ENCODE measurements around the gene TLX2. TPM values are rescaled to one million over a fixed set of nuclear protein-coding genes. Genes with fewer than 3 reads are reported as not detected.
A peak's percentile ranks its signal among the peaks of the same experiment; 100 is the strongest.

Gene TLX2
- total and polyA plus RNA-seq, 2 experiments from 2014 or later: 0.16 to 0.21 TPM

DNA sequence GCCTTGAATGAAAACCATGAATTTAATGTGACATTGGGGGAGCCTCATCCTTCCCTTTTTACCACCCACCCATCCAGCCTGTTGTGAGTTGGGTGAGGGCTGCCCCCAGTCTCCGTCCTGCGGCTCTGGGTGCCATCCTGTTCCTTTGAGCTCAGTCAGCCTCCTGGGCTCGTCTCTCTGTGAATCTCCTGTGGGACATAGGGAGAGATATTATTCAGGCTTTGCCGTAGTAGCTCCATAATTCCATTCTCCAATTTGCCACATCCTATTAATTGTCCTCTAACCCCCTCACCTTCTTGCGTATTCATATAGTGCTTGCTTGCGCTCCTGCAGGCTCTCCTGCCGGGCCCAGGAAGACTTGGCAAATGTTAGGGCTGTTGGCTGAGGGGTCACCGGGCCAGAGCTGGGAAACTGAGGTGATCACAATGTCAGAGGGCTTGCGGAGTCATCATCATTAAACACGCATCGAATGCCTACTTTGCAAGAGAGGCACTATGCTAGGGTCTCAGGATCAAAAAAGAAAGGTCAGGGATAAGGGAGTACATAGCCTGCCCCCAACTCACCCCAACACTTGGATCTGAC, 12.5 kb downstream of the TLX2 start:
- DNase-seq (ENCODE audit: low spot score): no peak
- no peak for ATAC-seq

DNA sequence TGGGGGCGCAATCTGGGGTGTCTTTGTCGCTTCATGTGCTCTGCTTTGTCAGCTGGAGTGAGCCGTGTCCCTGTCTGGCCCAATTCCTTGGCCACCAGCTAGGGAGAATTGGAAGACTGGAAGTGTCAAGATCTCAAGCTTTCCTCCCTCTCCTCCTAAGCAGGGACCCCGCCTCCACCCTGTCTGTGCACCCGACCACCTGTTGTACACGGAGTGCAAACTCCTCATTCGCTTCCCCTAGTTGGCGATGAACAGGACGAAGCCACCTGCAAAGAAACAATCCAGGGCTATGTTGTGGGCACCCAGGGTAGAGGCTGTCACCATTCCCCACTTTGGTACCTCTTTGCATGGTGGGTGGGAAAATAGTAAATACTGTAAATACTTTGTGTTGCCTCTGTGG, 13.5 kb downstream of the TLX2 start:
- no peak for DNase-seq (ENCODE audit: low spot score)
- peak overlapping the region; percentile 100 for H3K4me3 Mint-ChIP-seq
- Histone ChIP-seq H3K4me1 (ENCODE audit: insufficient read depth) (peaks cover 7% of the 10 kb centered on the region; the same call in 1 of the 2 replicates), H3K27ac (ENCODE audit: low read depth) (no peak overlapping the region), H3K36me3 (ENCODE audit: insufficient read depth) (peaks cover 11% of the 10 kb centered on the region), H3F3A (replicated peaks; ENCODE audit: low read depth) (0 out of 2 replicates have a peak, but pooled peaks cover 12% of the 10 kb centered on the region), H3K27me3 (ENCODE audit: insufficient read depth) (peaks cover 6% of the 10 kb centered on the region; the same call in 1 of the 2 replicates), H3K9me2 (ENCODE audit: insufficient read depth) (no peaks in the 10 kb centered on the region), H2AFZ (no peak overlapping the region), H3K4me3 (no peak overlapping the region; the same call in 1 of the 2 replicates), H3K4me2 (no peak overlapping the region), H4K20me1 (replicated peaks; ENCODE audit: insufficient read depth) (peaks cover 9% of the 10 kb centered on the region; the same call in 1 of the 2 replicates), H3K79me2 (replicated peaks; ENCODE audit: insufficient read depth) (peaks cover 18% of the 10 kb centered on the region)
- H3K27ac Mint-ChIP-seq: no peak overlapping the region
- ATAC-seq: no peak
- peaks cover 19% of the 10 kb centered on the region for H3K4me1 Mint-ChIP-seq
- no peaks in the 10 kb centered on the region for H3K9me3 Mint-ChIP-seq
- peaks cover 23% of the 10 kb centered on the region for H3K27me3 Mint-ChIP-seq (ENCODE audit: insufficient read depth, low read depth, poor library complexity)
- peaks cover 47% of the 10 kb centered on the region for H3K36me3 Mint-ChIP-seq (ENCODE audit: low read depth)
- no peak for TF ChIP-seq JUNB (IDR thresholded peaks at IDR 0.05; ENCODE audit: unreplicated experiment)
- TF ChIP-seq CREB1 (CRISPR knock-in tag; IDR thresholded peaks at IDR 0.05; ENCODE audit: low read depth): no peak
- TF ChIP-seq EZH2phosphoT487 (IDR thresholded peaks at IDR 0.05; ENCODE audit: unreplicated experiment): no peak
- TF ChIP-seq EZH2 (IDR thresholded peaks at IDR 0.05; ENCODE audit: low read depth, unreplicated experiment): no peak
- TF ChIP-seq POLR2AphosphoS5 (IDR thresholded peaks at IDR 0.05; ENCODE audit: low read depth): no peak
- TF ChIP-seq STAT1 (IDR thresholded peaks at IDR 0.05; ENCODE audit: unreplicated experiment): no peak
- TF ChIP-seq, protein P1, sequence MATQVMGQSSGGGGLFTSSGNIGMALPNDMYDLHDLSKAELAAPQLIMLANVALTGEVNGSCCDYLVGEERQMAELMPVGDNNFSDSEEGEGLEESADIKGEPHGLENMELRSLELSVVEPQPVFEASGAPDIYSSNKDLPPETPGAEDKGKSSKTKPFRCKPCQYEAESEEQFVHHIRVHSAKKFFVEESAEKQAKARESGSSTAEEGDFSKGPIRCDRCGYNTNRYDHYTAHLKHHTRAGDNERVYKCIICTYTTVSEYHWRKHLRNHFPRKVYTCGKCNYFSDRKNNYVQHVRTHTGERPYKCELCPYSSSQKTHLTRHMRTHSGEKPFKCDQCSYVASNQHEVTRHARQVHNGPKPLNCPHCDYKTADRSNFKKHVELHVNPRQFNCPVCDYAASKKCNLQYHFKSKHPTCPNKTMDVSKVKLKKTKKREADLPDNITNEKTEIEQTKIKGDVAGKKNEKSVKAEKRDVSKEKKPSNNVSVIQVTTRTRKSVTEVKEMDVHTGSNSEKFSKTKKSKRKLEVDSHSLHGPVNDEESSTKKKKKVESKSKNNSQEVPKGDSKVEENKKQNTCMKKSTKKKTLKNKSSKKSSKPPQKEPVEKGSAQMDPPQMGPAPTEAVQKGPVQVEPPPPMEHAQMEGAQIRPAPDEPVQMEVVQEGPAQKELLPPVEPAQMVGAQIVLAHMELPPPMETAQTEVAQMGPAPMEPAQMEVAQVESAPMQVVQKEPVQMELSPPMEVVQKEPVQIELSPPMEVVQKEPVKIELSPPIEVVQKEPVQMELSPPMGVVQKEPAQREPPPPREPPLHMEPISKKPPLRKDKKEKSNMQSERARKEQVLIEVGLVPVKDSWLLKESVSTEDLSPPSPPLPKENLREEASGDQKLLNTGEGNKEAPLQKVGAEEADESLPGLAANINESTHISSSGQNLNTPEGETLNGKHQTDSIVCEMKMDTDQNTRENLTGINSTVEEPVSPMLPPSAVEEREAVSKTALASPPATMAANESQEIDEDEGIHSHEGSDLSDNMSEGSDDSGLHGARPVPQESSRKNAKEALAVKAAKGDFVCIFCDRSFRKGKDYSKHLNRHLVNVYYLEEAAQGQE (IDR thresholded peaks at IDR 0.05; ENCODE audit: unreplicated experiment): no peak

More for the DNA sequence above, 12.5 kb downstream of the TLX2 start:
- Mint-ChIP-seq H3K36me3 (ENCODE audit: low read depth) (peaks cover 37% of the 10 kb centered on the region), H3K4me3 (peak overlapping the region; percentile 50; the same call in 1 of the 3 replicates), H3K27ac (no peak overlapping the region), H3K9me3 (no peaks in the 10 kb centered on the region), H3K4me1 (peaks cover 19% of the 10 kb centered on the region), H3K27me3 (ENCODE audit: insufficient read depth, low read depth, poor library complexity) (peaks cover 29% of the 10 kb centered on the region)
- Histone ChIP-seq H2AFZ (no peak overlapping the region), H3K4me1 (ENCODE audit: insufficient read depth) (peaks cover 7% of the 10 kb centered on the region; the same call in 1 of the 2 replicates), H3K79me2 (replicated peaks; ENCODE audit: insufficient read depth) (peaks cover 18% of the 10 kb centered on the region), H3K27me3 (ENCODE audit: insufficient read depth) (peaks cover 16% of the 10 kb centered on the region; the same call in 1 of the 2 replicates), H4K20me1 (replicated peaks; ENCODE audit: insufficient read depth) (peaks cover 9% of the 10 kb centered on the region; the same call in 1 of the 2 replicates), H3K4me3 (no peak overlapping the region), H3F3A (replicated peaks; ENCODE audit: low read depth) (0 out of 2 replicates have a peak, but pooled peaks cover 12% of the 10 kb centered on the region), H3K9me2 (ENCODE audit: insufficient read depth) (no peaks in the 10 kb centered on the region), H3K27ac (ENCODE audit: low read depth) (no peak overlapping the region), H3K36me3 (ENCODE audit: insufficient read depth) (peaks cover 11% of the 10 kb centered on the region), H3K4me2 (no peak overlapping the region)
- TF ChIP-seq, protein P1 (IDR thresholded peaks at IDR 0.05; ENCODE audit: unreplicated experiment): no peak
- TF ChIP-seq NANOG (IDR thresholded peaks at IDR 0.05; ENCODE audit: borderline replicate concordance) (no peak), POLR2AphosphoS5 (IDR thresholded peaks at IDR 0.05; ENCODE audit: low read depth) (no peak)
